ENCODE results near the gene ABI3BP. TPM values are rescaled to one million over a fixed set of nuclear protein-coding genes. Genes with fewer than 3 reads are reported as not detected.

ABI3BP gene
- total RNA-seq, 2 experiments from 2014 or later = not detected

DNA sequence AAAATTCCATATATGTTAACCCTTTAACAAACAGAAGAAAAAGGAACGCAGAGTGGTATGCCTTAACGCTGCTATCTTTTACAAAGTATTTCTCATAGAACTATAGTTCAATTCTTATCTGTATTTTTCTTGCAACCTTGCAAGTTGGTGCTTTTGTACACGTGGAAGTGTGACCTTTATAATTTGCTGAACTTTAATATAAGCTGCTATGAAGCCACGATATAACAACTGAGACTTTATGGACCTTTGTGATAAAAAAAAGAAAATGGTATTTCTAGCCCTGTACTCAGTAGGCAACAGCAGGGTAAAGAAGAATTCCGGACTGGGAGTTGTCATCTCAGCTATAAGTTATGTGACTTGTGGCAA, 290.3 kb downstream of the ABI3BP start:
- H3K4me3 Mint-ChIP-seq = no peak overlapping the region
- no peak overlapping the region for H3K4me3 ChIP-seq (ENCODE audit: low read length)
- ChIA-PET CTCF (interaction anchor here (1.3 kb wide), 1 partner anchor 9 kb away, joined by 4 read pairs; no protein-coding TSS in a partner anchor), POLR2A (no interaction called here)
- no peaks in the 10 kb centered on the region for H3K9me3 ChIP-seq (ENCODE audit: control insufficient read depth in 1 of 2, insufficient read depth in 1 of 2, low read length in 2 of 2)
- H3K27me3 ChIP-seq (ENCODE audit: control insufficient read depth in 1 of 2, insufficient read depth in 2 of 2, low read length in 2 of 2) = no peaks in the 10 kb centered on the region
- no peak for DNase-seq
- intact Hi-C loops (cut with DNase I, micrococcal nuclease) = loop anchor here in 1 of 2 experiments (2.0 to 10.0 kb wide), 2 partner anchors 296 to 872 kb away; partner anchors contain the start of gene PCNP
- TF ChIP-seq, protein P1, sequence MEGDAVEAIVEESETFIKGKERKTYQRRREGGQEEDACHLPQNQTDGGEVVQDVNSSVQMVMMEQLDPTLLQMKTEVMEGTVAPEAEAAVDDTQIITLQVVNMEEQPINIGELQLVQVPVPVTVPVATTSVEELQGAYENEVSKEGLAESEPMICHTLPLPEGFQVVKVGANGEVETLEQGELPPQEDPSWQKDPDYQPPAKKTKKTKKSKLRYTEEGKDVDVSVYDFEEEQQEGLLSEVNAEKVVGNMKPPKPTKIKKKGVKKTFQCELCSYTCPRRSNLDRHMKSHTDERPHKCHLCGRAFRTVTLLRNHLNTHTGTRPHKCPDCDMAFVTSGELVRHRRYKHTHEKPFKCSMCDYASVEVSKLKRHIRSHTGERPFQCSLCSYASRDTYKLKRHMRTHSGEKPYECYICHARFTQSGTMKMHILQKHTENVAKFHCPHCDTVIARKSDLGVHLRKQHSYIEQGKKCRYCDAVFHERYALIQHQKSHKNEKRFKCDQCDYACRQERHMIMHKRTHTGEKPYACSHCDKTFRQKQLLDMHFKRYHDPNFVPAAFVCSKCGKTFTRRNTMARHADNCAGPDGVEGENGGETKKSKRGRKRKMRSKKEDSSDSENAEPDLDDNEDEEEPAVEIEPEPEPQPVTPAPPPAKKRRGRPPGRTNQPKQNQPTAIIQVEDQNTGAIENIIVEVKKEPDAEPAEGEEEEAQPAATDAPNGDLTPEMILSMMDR (IDR thresholded peaks at IDR 0.05) = no peak
- H3K4me1 Mint-ChIP-seq (ENCODE audit: low read depth) = no peaks in the 10 kb centered on the region
- no peak overlapping the region for H3K27ac ChIP-seq (ENCODE audit: low read depth in 1 of 2, low read length in 2 of 2)
- peaks cover 67% of the 10 kb centered on the region for H3K27me3 Mint-ChIP-seq
- H3K36me3 ChIP-seq (ENCODE audit: insufficient read depth, low read length) = no peaks in the 10 kb centered on the region
- H3K27ac Mint-ChIP-seq = no peak overlapping the region
- no peak for ATAC-seq (ENCODE audit: poor library complexity)
- H3K4me1 ChIP-seq (ENCODE audit: insufficient read depth, low read length) = no peaks in the 10 kb centered on the region
- no peaks in the 10 kb centered on the region for H3K9me3 Mint-ChIP-seq
- no peaks in the 10 kb centered on the region for H3K36me3 Mint-ChIP-seq (ENCODE audit: low read depth)

- H3K4me3 ChIP-seq (ENCODE audit: low read length) = no peak overlapping the region
- Mint-ChIP-seq H3K9me3 (no peaks in the 10 kb centered on the region), H3K36me3 (ENCODE audit: low read depth) (no peaks in the 10 kb centered on the region), H3K4me3 (no peak overlapping the region), H3K27ac (no peak overlapping the region), H3K27me3 (peaks cover 70% of the 10 kb centered on the region), H3K4me1 (ENCODE audit: low read depth) (no peaks in the 10 kb centered on the region)
- intact Hi-C loops (cut with DNase I, micrococcal nuclease) = loop anchor here in 1 of 2 experiments (2.0 to 10.0 kb wide), 2 partner anchors 296 to 872 kb away; partner anchors contain the start of gene PCNP
- H3K36me3 ChIP-seq (ENCODE audit: insufficient read depth, low read length) = no peaks in the 10 kb centered on the region
- no peaks in the 10 kb centered on the region for H3K4me1 ChIP-seq (ENCODE audit: insufficient read depth, low read length)
- no peaks in the 10 kb centered on the region for H3K9me3 ChIP-seq (ENCODE audit: control insufficient read depth in 1 of 2, insufficient read depth in 1 of 2, low read length in 2 of 2)
- ChIA-PET CTCF (interaction anchor here (1.3 kb wide), 1 partner anchor 8 kb away, joined by 4 read pairs; no protein-coding TSS in a partner anchor), POLR2A (no interaction called here)
- ATAC-seq (ENCODE audit: poor library complexity) = no peak
- DNase-seq = no peak
- TF ChIP-seq, protein P1 (IDR thresholded peaks at IDR 0.05) = no peak
- no peaks in the 10 kb centered on the region for H3K27me3 ChIP-seq (ENCODE audit: control insufficient read depth in 1 of 2, insufficient read depth in 2 of 2, low read length in 2 of 2)
- H3K27ac ChIP-seq (ENCODE audit: low read depth in 1 of 2, low read length in 2 of 2) = no peak overlapping the region
Observed at GRCh38 chr3:100702082-100702979, 290.9 kb downstream of the ABI3BP start.

DNA sequence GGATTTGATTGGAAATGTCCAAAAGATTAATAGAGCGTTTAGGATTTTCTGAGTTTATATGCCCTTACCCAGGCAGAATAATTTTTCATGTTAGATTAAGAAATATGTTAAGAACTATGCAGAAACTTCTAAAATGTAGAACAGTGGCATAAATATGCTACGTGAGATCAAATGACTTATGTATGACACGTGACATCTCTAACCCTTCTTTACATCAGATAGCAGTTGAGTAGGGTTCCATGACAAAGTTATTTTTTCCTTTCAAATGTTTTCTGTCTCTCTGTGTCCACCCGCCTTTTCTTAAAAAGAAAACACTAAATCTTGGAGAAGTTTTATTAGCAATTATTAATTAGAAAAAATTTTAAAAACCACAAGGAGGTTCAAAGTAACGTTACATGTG, 292.5 kb downstream of the ABI3BP start:
- no peak overlapping the region for H3K4me3 Mint-ChIP-seq
- ATAC-seq (ENCODE audit: poor library complexity) (no peak), DNase-seq (no peak)
- no peak overlapping the region for H3K4me3 ChIP-seq (ENCODE audit: low read length)
- no peaks in the 10 kb centered on the region for H3K36me3 ChIP-seq (ENCODE audit: insufficient read depth, low read length)
- H3K27me3 ChIP-seq (ENCODE audit: control insufficient read depth in 1 of 2, insufficient read depth in 2 of 2, low read length in 2 of 2) = peaks cover 5 to 7% of the 10 kb centered on the region in 2 experiments
- no peak overlapping the region for H3K27ac Mint-ChIP-seq
- intact Hi-C loops (cut with DNase I, micrococcal nuclease) = loop anchor here in 1 of 2 experiments (10.0 kb wide), 1 partner anchor 874 kb away; the partner anchor contains the start of gene PCNP
- no peaks in the 10 kb centered on the region for H3K36me3 Mint-ChIP-seq (ENCODE audit: low read depth)
- H3K9me3 ChIP-seq (ENCODE audit: control insufficient read depth in 1 of 2, insufficient read depth in 1 of 2, low read length in 2 of 2) = no peaks in the 10 kb centered on the region
- POLR2A ChIA-PET = no interaction called here
- peaks cover 72% of the 10 kb centered on the region for H3K27me3 Mint-ChIP-seq
- no peak overlapping the region for H3K27ac ChIP-seq (ENCODE audit: low read depth in 1 of 2, low read length in 2 of 2)
- TF ChIP-seq, protein P1 (IDR thresholded peaks at IDR 0.05) = no peak
- H3K4me1 Mint-ChIP-seq (ENCODE audit: low read depth) = no peaks in the 10 kb centered on the region
- no peaks in the 10 kb centered on the region for H3K9me3 Mint-ChIP-seq
- CTCF ChIA-PET = no interaction called here
- no peaks in the 10 kb centered on the region for H3K4me1 ChIP-seq (ENCODE audit: insufficient read depth, low read length)

Data from CD4-positive, alpha-beta T cell (primary cell).